OCI-LY7 (cell line): Measurements from ENCODE around the gene SEC14L2.

Experiments
- EZH2phosphoT487 ChIP-seq: fragments of 200-600 bp; sonication (generic); IDR thresholded peaks from 2 replicates; pipeline ENCODE4 v1.6.1; 2018; ENCODE audit warnings: low read depth, borderline replicate concordance, mild to moderate bottlenecking, mixed run types, antibody characterized with exemption, low read length, moderate library complexity, mixed read lengths
- TF ChIP-seq, protein P1 (sequence below): fragments of 200-600 bp; sonication (generic); conservative IDR thresholded peaks from 2 replicates; pipeline ENCODE4 v1.5.1; 2014; ENCODE audit warnings: mild to moderate bottlenecking, antibody characterized with exemption, low read length, moderate library complexity, mixed read lengths

DNA sequence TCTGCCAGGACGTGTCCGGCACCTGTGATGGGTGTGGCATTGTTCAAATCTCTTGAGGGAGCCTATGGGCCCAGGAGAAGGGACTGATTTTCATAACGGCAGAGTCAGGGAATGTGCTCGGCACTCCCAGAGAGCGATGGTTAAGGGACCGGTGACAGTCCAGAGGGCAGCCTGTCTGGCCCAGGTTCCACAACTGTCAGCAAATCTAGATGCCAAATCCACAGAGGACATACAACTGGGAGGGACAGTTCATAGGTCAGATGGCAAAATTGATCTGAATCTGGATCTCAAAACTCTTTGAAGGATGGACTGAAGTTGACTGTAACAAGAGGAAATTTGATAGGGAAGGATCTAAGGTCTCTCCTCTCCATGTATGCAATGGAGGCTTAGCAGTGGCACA is 7.5 kb downstream of the SEC14L2 start:
- TF ChIP-seq, protein P1, sequence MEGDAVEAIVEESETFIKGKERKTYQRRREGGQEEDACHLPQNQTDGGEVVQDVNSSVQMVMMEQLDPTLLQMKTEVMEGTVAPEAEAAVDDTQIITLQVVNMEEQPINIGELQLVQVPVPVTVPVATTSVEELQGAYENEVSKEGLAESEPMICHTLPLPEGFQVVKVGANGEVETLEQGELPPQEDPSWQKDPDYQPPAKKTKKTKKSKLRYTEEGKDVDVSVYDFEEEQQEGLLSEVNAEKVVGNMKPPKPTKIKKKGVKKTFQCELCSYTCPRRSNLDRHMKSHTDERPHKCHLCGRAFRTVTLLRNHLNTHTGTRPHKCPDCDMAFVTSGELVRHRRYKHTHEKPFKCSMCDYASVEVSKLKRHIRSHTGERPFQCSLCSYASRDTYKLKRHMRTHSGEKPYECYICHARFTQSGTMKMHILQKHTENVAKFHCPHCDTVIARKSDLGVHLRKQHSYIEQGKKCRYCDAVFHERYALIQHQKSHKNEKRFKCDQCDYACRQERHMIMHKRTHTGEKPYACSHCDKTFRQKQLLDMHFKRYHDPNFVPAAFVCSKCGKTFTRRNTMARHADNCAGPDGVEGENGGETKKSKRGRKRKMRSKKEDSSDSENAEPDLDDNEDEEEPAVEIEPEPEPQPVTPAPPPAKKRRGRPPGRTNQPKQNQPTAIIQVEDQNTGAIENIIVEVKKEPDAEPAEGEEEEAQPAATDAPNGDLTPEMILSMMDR: no peak
- no peak for TF ChIP-seq EZH2phosphoT487
